K562 (cell line): ENCODE measurements around the gene ARHGAP33. TPM values are rescaled to one million over a fixed set of nuclear protein-coding genes. Genes with fewer than 3 reads are reported as not detected.

ENCODE experiments used
- DNMT1 ChIP-seq: fragments of 450-650 bp; IDR thresholded peaks from 2 replicates; pipeline ENCODE4 v1.6.1; 2016; ENCODE audit warnings: antibody characterized with exemption, mild to moderate bottlenecking
- EP300 ChIP-seq: IDR thresholded peaks from 2 replicates; pipeline ENCODE4 v1.6.1; 2012; ENCODE audit warnings: low read length, improper control_type of control experiment
- ETV5 ChIP-seq: sonication (generic); formaldehyde crosslinking; IDR thresholded peaks from 2 replicates; pipeline ENCODE4 v1.4.0; 2020; ENCODE audit warnings: low read depth, mild to moderate bottlenecking, missing genetic modification reagents
- GATAD2A ChIP-seq: fragments of 450-650 bp; IDR thresholded peaks from 2 replicates; pipeline ENCODE4 v1.6.1; 2017
- KAT7 ChIP-seq: sonication (generic); formaldehyde crosslinking; IDR thresholded peaks from 2 replicates; pipeline ENCODE4 v1.8.0; 2022; ENCODE audit warnings: missing genetic modification reagents, mild to moderate bottlenecking, borderline replicate concordance
- KDM5B ChIP-seq: fragments of 200-600 bp; sonication (generic); IDR thresholded peaks from 2 replicates; pipeline ENCODE4 v1.6.1; 2012; ENCODE audit warnings: low read depth, mild to moderate bottlenecking, moderate library complexity, low read length, control low read depth, inconsistent platforms; ENCODE audit not compliant: insufficient replicate concordance
- MED1 ChIP-seq: sonication (generic); formaldehyde crosslinking; IDR thresholded peaks from 2 replicates; pipeline ENCODE4 v1.8.1; 2023; ENCODE audit warnings: missing genetic modification reagents, borderline replicate concordance
- NCOA2 ChIP-seq, 2 experiments: fragments of 450-650 bp; IDR thresholded peaks; 2 replicates each; pipeline ENCODE4 v1.6.1; 2018; ENCODE audit warnings: mild to moderate bottlenecking in 2 of 2, moderate library complexity in 1 of 2; ENCODE audit not compliant: partially characterized antibody in 2 of 2
- NR2C2 ChIP-seq, 2 experiments: fragments of 200-800 bp in 1 of 2; sonication (Bioruptor generic) in 1 of 2; sonication (generic) in 1 of 2; formaldehyde crosslinking in 1 of 2; IDR thresholded peaks; 2 replicates each; pipeline versions ENCODE4 v1.6.1 to v1.8.0; 2016 to 2022; ENCODE audit warnings: mild to moderate bottlenecking in 1 of 2, missing compliant biosample characterization in 1 of 2, missing genetic modification characterization in 1 of 2, missing genetic modification reagents in 1 of 2
- PKNOX1 ChIP-seq: fragments of 450-650 bp; IDR thresholded peaks from 2 replicates; pipeline ENCODE4 v1.6.1; 2016
- POLR2H ChIP-seq: IDR thresholded peaks from 2 replicates; pipeline ENCODE4 v1.6.1; 2016; ENCODE audit warnings: missing genetic modification characterization, low read depth, mild to moderate bottlenecking, control low read depth, missing compliant biosample characterization, moderate library complexity
- SMAD4 ChIP-seq: fragments of 250-450 bp; sonication (Bioruptor Pico); conservative IDR thresholded peaks from 2 replicates; pipeline ENCODE4 v1.8.0; 2021; ENCODE audit warnings: inconsistent platforms, mild to moderate bottlenecking, moderate library complexity
- SRSF3 ChIP-seq: fragments of 200-400 bp; formaldehyde crosslinking; IDR thresholded peaks from 2 replicates; pipeline ENCODE4 v1.6.1; 2016; ENCODE audit warnings: mild to moderate bottlenecking, low read length, moderate library complexity; ENCODE audit not compliant: insufficient read depth
- ZNF12 ChIP-seq: sonication (generic); formaldehyde crosslinking; IDR thresholded peaks from 2 replicates; pipeline ENCODE4 v1.4.0; 2020; ENCODE audit warnings: mild to moderate bottlenecking, missing genetic modification reagents
- ZNF253 ChIP-seq: fragments of 250-450 bp; sonication (Bioruptor Pico); conservative IDR thresholded peaks from 2 replicates; pipeline ENCODE4 v1.6.1; 2021; ENCODE audit warnings: mild to moderate bottlenecking
- ZZZ3 ChIP-seq: fragments of 450-650 bp; IDR thresholded peaks from 2 replicates; pipeline ENCODE4 v1.6.1; 2016; ENCODE audit warnings: antibody characterized with exemption, mild to moderate bottlenecking, moderate library complexity
- polyA plus RNA-seq, 8 experiments: library from polyadenylated mRNA; depleted of rRNA in 4 of 8; stranded (reverse) in 5 of 8; unstranded in 3 of 8; fragments of >200 nt; fragmentation: Nextera tagmentation in 2 of 8; fragmentation: Illumina TruSeq in 1 of 8; extraction: Ambion mirVana in 2 of 8; extraction: Trizol in 1 of 8; gene quantifications; 2 replicates each; pipeline versions ENCODE4 v1.2.1 to v1.2.3, GENCODE V29; 2011 to 2014; ENCODE audit warnings: inconsistent platforms in 1 of 8, missing spikeins in 1 of 8
- total RNA-seq, 7 experiments: library from RNA; depleted of rRNA in 6 of 7; stranded (reverse); fragments of >200 nt in 6 of 7; fragmentation: Illumina TruSeq in 2 of 7; extraction: Trizol in 2 of 7; gene quantifications; 2 replicates each; pipeline versions ENCODE4 v1.2.1 to v1.2.3, GENCODE V29; 2011 to 2021; ENCODE audit warnings: low replicate concordance in 1 of 7
- TF ChIP-seq, protein P1 (sequence below), 2 experiments: fragments of 450-650 bp; conservative IDR thresholded peaks; 2 replicates each; pipeline ENCODE4 v1.6.1; 2017; ENCODE audit warnings: mild to moderate bottlenecking in 2 of 2, moderate library complexity in 2 of 2
- TF ChIP-seq, protein P2 (sequence below): fragments of 450-650 bp; formaldehyde crosslinking; IDR thresholded peaks from 2 replicates; pipeline ENCODE4 v1.4.0; 2022; ENCODE audit warnings: mild to moderate bottlenecking, moderate library complexity
- TF ChIP-seq, protein P3 (sequence below), 3 experiments: fragments of 200-800 bp in 1 of 3; fragments of 250-450 bp in 1 of 3; fragments of 450-650 bp in 1 of 3; sonication (Bioruptor Pico) in 1 of 3; sonication (Bioruptor generic) in 1 of 3; formaldehyde crosslinking in 1 of 3; IDR thresholded peaks; 2 replicates each; pipeline versions ENCODE4 v1.6.1 to v1.8.0; 2016 to 2022; ENCODE audit warnings: mild to moderate bottlenecking in 2 of 3, missing genetic modification characterization in 2 of 3, missing compliant biosample characterization in 1 of 3, moderate library complexity in 1 of 3

ARHGAP33 gene
- total and polyA plus RNA-seq, 9 of the 15 experiments (the other 6 are each of a cell fraction or from before 2014, with no cell fraction given), result 0.06 to 26.6 (median 1.6) TPM; not detected in 1

DNA sequence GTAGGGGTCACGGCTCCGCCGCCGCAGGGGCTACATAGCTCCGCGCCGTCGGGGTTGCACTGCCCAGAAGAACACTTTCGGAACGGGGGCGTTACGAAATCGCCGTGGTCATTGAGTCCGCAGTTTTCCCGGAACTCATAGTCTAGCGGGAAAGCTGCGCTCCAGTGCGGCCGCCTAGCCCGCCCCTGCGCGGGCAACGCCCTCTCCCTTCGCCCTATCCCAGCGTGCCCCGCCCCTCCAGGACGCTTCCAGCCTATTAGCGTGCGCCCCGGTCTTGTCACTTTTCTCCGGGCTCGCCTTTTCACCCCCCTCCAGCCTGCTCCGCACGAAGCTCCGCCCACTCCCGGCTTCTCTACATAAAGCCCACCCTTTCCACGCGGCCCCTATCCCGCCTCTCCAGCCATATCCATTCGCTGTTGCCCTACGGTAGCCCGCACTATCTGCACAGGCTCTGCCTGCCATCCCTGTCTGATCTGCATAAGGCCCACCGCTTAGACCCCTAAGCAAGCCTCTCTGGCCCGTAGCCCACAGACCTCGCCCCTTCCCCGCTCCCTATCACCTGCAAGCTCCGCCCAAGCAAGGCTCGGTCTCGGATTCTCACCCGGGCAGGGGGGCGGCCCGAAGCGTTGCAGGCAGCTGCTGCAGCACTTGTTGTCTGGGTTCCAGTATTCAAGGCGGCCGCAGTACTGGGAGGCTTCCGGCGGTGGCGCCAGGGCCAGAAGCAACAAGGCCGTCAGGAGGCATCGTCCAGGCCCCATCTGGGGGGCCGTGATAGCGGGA, 34.8 kb upstream of the ARHGAP33 start (continued):
- TF ChIP-seq, protein P1, sequence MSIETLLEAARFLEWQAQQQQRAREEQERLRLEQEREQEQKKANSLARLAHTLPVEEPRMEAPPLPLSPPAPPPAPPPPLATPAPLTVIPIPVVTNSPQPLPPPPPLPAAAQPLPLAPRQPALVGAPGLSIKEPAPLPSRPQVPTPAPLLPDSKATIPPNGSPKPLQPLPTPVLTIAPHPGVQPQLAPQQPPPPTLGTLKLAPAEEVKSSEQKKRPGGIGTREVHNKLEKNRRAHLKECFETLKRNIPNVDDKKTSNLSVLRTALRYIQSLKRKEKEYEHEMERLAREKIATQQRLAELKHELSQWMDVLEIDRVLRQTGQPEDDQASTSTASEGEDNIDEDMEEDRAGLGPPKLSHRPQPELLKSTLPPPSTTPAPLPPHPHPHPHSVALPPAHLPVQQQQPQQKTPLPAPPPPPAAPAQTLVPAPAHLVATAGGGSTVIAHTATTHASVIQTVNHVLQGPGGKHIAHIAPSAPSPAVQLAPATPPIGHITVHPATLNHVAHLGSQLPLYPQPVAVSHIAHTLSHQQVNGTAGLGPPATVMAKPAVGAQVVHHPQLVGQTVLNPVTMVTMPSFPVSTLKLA (conservative IDR thresholded peaks at IDR 0.05), result peak; percentile 84 to 92
- TF ChIP-seq, protein P2, sequence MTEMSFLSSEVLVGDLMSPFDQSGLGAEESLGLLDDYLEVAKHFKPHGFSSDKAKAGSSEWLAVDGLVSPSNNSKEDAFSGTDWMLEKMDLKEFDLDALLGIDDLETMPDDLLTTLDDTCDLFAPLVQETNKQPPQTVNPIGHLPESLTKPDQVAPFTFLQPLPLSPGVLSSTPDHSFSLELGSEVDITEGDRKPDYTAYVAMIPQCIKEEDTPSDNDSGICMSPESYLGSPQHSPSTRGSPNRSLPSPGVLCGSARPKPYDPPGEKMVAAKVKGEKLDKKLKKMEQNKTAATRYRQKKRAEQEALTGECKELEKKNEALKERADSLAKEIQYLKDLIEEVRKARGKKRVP, result 0 out of 2 replicates have a peak, but pooled peaks have one; percentile 25
- TF ChIP-seq ETV5 (CRISPR knock-in tag) (peak; percentile 65), NCOA2 (IDR thresholded peaks at IDR 0.05; ENCODE audit: partially characterized antibody in 2 of 2) (no peak), GATAD2A (0 out of 2 replicates have a peak, but pooled peaks have one; percentile 64), NR2C2 (CRISPR knock-in tag; IDR thresholded peaks at IDR 0.05) (peak; percentile 9; the same call in 1 of the 2 replicates), NR2C2 (tag; IDR thresholded peaks at IDR 0.05) (peak; percentile 53; the same call in 1 of the 2 replicates), DNMT1 (peak; percentile 75; the same call in 1 of the 2 replicates), ZNF12 (0 out of 2 replicates have a peak, but pooled peaks have one; percentile 4), KAT7 (CRISPR knock-in tag) (0 out of 2 replicates have a peak, but pooled peaks have one; percentile 50), EP300 (no peak), KDM5B (peak; percentile 89), ZNF253 (CRISPR knock-in tag) (no peak), POLR2H (tag) (peak; percentile 18; the same call in 1 of the 2 replicates), SMAD4 (CRISPR knock-in tag) (peak; percentile 63), PKNOX1 (peak; percentile 93), SRSF3 (no peak), ZZZ3 (no peak), MED1 (CRISPR knock-in tag) (no peak)
- TF ChIP-seq, protein P3, sequence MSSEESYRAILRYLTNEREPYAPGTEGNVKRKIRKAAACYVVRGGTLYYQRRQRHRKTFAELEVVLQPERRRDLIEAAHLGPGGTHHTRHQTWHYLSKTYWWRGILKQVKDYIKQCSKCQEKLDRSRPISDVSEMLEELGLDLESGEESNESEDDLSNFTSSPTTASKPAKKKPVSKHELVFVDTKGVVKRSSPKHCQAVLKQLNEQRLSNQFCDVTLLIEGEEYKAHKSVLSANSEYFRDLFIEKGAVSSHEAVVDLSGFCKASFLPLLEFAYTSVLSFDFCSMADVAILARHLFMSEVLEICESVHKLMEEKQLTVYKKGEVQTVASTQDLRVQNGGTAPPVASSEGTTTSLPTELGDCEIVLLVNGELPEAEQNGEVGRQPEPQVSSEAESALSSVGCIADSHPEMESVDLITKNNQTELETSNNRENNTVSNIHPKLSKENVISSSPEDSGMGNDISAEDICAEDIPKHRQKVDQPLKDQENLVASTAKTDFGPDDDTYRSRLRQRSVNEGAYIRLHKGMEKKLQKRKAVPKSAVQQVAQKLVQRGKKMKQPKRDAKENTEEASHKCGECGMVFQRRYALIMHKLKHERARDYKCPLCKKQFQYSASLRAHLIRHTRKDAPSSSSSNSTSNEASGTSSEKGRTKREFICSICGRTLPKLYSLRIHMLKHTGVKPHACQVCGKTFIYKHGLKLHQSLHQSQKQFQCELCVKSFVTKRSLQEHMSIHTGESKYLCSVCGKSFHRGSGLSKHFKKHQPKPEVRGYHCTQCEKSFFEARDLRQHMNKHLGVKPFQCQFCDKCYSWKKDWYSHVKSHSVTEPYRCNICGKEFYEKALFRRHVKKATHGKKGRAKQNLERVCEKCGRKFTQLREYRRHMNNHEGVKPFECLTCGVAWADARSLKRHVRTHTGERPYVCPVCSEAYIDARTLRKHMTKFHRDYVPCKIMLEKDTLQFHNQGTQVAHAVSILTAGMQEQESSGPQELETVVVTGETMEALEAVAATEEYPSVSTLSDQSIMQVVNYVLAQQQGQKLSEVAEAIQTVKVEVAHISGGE (CRISPR knock-in tag; IDR thresholded peaks at IDR 0.05), result peak in 1 of 3 experiments; percentile 71; a peak in 1 of 6 replicates
